ELR (cell line): ENCODE results near the gene DOCK10.

Experiments
- DNase-seq: peaks from one replicate; pipeline ENCODE4 v3.0.0-alpha.2; 2015; ENCODE audit warnings: low read depth

Gene DOCK10

GRCh38 chr2:225011585-225011984, 30.7 kb downstream of the DOCK10 start:
- DNase-seq, result no peak

GRCh38 chr2:225010804-225011203, 31.5 kb downstream of the DOCK10 start:
- peak; percentile 96 for DNase-seq

- no peak for DNase-seq
Observed at GRCh38 chr2:225009768-225010167, 32.5 kb downstream of the DOCK10 start.

GRCh38 chr2:225008935-225009334, 33.3 kb downstream of the DOCK10 start:
- DNase-seq, result peak; percentile 39

- no peak for DNase-seq
Observed at GRCh38 chr2:225008179-225008856, 34.0 kb downstream of the DOCK10 start.

- DNase-seq, result no peak
Observed at GRCh38 chr2:225006730-225007129, 35.5 kb downstream of the DOCK10 start.

- no peak for DNase-seq
Observed at GRCh38 chr2:225004597-225004996, 37.7 kb downstream of the DOCK10 start.

- no peak for DNase-seq
Observed at GRCh38 chr2:225002656-225003045, 39.6 kb downstream of the DOCK10 start.

- peak; percentile 81 for DNase-seq
Observed at GRCh38 chr2:225002039-225002655, 40.1 kb downstream of the DOCK10 start.

GRCh38 chr2:224999754-225000153, 42.5 kb downstream of the DOCK10 start:
- no peak for DNase-seq

GRCh38 chr2:224999321-224999720, 42.9 kb downstream of the DOCK10 start:
- DNase-seq, result no peak

GRCh38 chr2:224997802-224998201, 44.5 kb downstream of the DOCK10 start:
- no peak for DNase-seq

GRCh38 chr2:224995419-224995818, 46.8 kb downstream of the DOCK10 start:
- DNase-seq, result no peak

- no peak for DNase-seq
Observed at GRCh38 chr2:224994242-224994823, 47.9 kb downstream of the DOCK10 start.

- no peak for DNase-seq
Observed at GRCh38 chr2:224990710-224991109, 51.6 kb downstream of the DOCK10 start.

- DNase-seq, result peak; percentile 71
Observed at GRCh38 chr2:224987733-224988132, 54.5 kb downstream of the DOCK10 start.

- no peak for DNase-seq
Observed at GRCh38 chr2:224986477-224986876, 55.8 kb downstream of the DOCK10 start.

- peak; percentile 21 for DNase-seq
Observed at GRCh38 chr2:224984637-224985036, 57.6 kb downstream of the DOCK10 start.

GRCh38 chr2:224983712-224984554, 58.3 kb downstream of the DOCK10 start:
- peak; percentile 48 for DNase-seq

GRCh38 chr2:224982910-224983711, 59.2 kb downstream of the DOCK10 start:
- peak; percentile 45 for DNase-seq

- DNase-seq, result no peak
Observed at GRCh38 chr2:224982226-224982625, 60.0 kb downstream of the DOCK10 start.
